Uterus (tissue), 2 donors: ENCODE measurements around the gene AASS.

Source experiments
- CTCF ChIP-seq, 4 experiments: fragments of 200-600 bp in 2 of 4; fragments of 450-650 bp in 2 of 4; sonication (generic) in 2 of 4; IDR thresholded peaks; one replicate each; pipeline ENCODE4 v1.5.1; 2016 to 2019; ENCODE audit warnings: antibody characterized with exemption in 4 of 4, mild to moderate bottlenecking in 2 of 4, moderate library complexity in 1 of 4
- POLR2A ChIP-seq, 2 donors: fragments of 450-650 bp; IDR thresholded peaks; one replicate each; pipeline ENCODE4 v1.6.1; 2016; ENCODE audit warnings: antibody characterized with exemption in 2 of 2, mild to moderate bottlenecking in 1 of 2, moderate library complexity in 1 of 2

GRCh38 chr7:122046402-122046801, 97.6 kb downstream of the AASS start:
- no peak for TF ChIP-seq POLR2A (IDR thresholded peaks at IDR 0.05)
- no peak for TF ChIP-seq CTCF (IDR thresholded peaks at IDR 0.05)
